ENCODE measurements around the gene NUP214. TPM values are rescaled to one million over a fixed set of nuclear protein-coding genes. Genes with fewer than 3 reads are reported as not detected.
A peak's percentile ranks its signal among the peaks of the same experiment; 100 is the strongest.

NUP214 gene
- total and polyA plus RNA-seq, 12 donors, result 22.6 to 76.6 (median 36.8) TPM

GRCh38 chr9:131092030-131092429 lies 33.4 kb upstream of the NUP214 start:
- Histone ChIP-seq H3K27ac (no peak overlapping the region), H3K27me3 (peaks cover 24% of the 10 kb centered on the region), H3K4me1 (replicated peaks in 1 of 2) (peaks cover 0 to 7% of the 10 kb centered on the region in 2 donors), H3K9me3 (replicated peaks in 1 of 3) (no peaks in the 10 kb centered on the region), H3K36me3 (replicated peaks in 1 of 2) (no peaks in the 10 kb centered on the region), H3K4me3 (no peak overlapping the region)
- DNase-seq, result no peak
- WGBS, 4 donors, result 79 to 94% (median 83%) methylated on average over 4 to 6 of the region's 6 CpGs
- no peak for TF ChIP-seq POLR2A (IDR thresholded peaks at IDR 0.05)
- no peak for TF ChIP-seq CTCF (IDR thresholded peaks at IDR 0.05)
- intact Hi-C loops (cut with DNase I), result no loop called here

- Histone ChIP-seq H3K4me3 (no peak overlapping the region), H3K27ac (no peak overlapping the region), H3K36me3 (replicated peaks in 1 of 2) (no peaks in the 10 kb centered on the region), H3K27me3 (peaks cover 31% of the 10 kb centered on the region), H3K4me1 (replicated peaks in 1 of 2) (peaks cover 0 to 8% of the 10 kb centered on the region in 2 donors), H3K9me3 (replicated peaks in 1 of 3) (no peaks in the 10 kb centered on the region)
- intact Hi-C loops (cut with DNase I), result no loop called here
- TF ChIP-seq POLR2A (IDR thresholded peaks at IDR 0.05), result no peak
- TF ChIP-seq CTCF (IDR thresholded peaks at IDR 0.05), result no peak
- DNase-seq, result no peak
- WGBS, 4 donors, result 72 to 85% (median 79%) methylated on average over 7 to 24 of the region's 24 CpGs
Measured at GRCh38 chr9:131092548-131093440, 32.6 kb upstream of the NUP214 start.

GRCh38 chr9:131094015-131094414 lies 31.4 kb upstream of the NUP214 start:
- no peak for DNase-seq
- Histone ChIP-seq H3K4me1 (replicated peaks in 1 of 2) (peaks cover 0 to 8% of the 10 kb centered on the region in 2 donors), H3K27ac (no peak overlapping the region), H3K36me3 (replicated peaks in 1 of 2) (no peaks in the 10 kb centered on the region), H3K27me3 (peaks cover 32% of the 10 kb centered on the region), H3K4me3 (no peak overlapping the region), H3K9me3 (replicated peaks in 1 of 3) (no peaks in the 10 kb centered on the region)
- intact Hi-C loops (cut with DNase I), result no loop called here
- TF ChIP-seq POLR2A (IDR thresholded peaks at IDR 0.05), result no peak
- no peak for TF ChIP-seq CTCF (IDR thresholded peaks at IDR 0.05)
- 76 to 84% (median 78%) methylated on average over 5 of the region's 5 CpGs for WGBS, 4 donors

GRCh38 chr9:131094622-131095021 lies 30.8 kb upstream of the NUP214 start:
- peak in 1 of 7 donors; percentile 19 for DNase-seq
- 0 to 48% (median 44%) methylated on average over 4 to 12 of the region's 12 CpGs for WGBS, 4 donors
- TF ChIP-seq POLR2A (IDR thresholded peaks at IDR 0.05), result no peak
- no peak for TF ChIP-seq CTCF (IDR thresholded peaks at IDR 0.05)
- intact Hi-C loops (cut with DNase I), result no loop called here
- H3K9me3 ChIP-seq (replicated peaks in 1 of 3), result no peaks in the 10 kb centered on the region
- no peak overlapping the region for H3K4me3 ChIP-seq
- H3K27me3 ChIP-seq, result peaks cover 32% of the 10 kb centered on the region
- H3K4me1 ChIP-seq (replicated peaks in 1 of 2), result peaks cover 0 to 8% of the 10 kb centered on the region in 2 donors
- H3K27ac ChIP-seq, result no peak overlapping the region
- no peaks in the 10 kb centered on the region for H3K36me3 ChIP-seq (replicated peaks in 1 of 2)

All from adrenal gland (tissue), 12 donors.